Motor neuron (in vitro differentiated cells): Measurements from ENCODE around the gene TMEM219. TPM values are rescaled to one million over a fixed set of nuclear protein-coding genes. Genes with fewer than 3 reads are reported as not detected.

ENCODE experiments used
- ATAC-seq, 8 experiments: fragments of 200-7000 bp; cut with Tn5 transposase; replicated peaks in 6 of 8; 2 replicates each; pipeline ENCODE4 v1.8.0; 2021; ENCODE audit warnings: mild to moderate bottlenecking in 8 of 8, moderate library complexity in 8 of 8
- H3K27ac ChIP-seq, 2 donors: fragments of 250-450 bp; sonication (Bioruptor Pico); 2 replicates each; pipeline ENCODE4 v1.9.0; 2021; ENCODE audit warnings: antibody characterized with exemption in 2 of 2, mild to moderate bottlenecking in 2 of 2, moderate library complexity in 1 of 2
- H3K4me1 ChIP-seq, 2 donors: fragments of 250-450 bp; sonication (Bioruptor Pico); replicated peaks in 1 of 2; 2 replicates each; pipeline ENCODE4 v1.6.1; 2021; ENCODE audit warnings: antibody characterized with exemption in 2 of 2, mild to moderate bottlenecking in 2 of 2, moderate library complexity in 1 of 2
- H3K4me3 ChIP-seq, 5 donors: fragments of 250-450 bp; sonication (Bioruptor Pico); 2 replicates each; pipeline ENCODE4 v1.9.0; 2021; ENCODE audit warnings: antibody characterized with exemption in 5 of 5, mild to moderate bottlenecking in 5 of 5, moderate library complexity in 4 of 5
- WGBS, 10 experiments: fragments of 450-650 bp; shearing (Covaris generic); methylation state at CpG; one replicate each; pipeline ENCODE4 v1.0.0; 2022; 5-methylcytosine and 5-hydroxymethylcytosine counted together
- in situ Hi-C, 9 experiments: fragments of 400-800 bp; cut with MboI; loops; one replicate each; pipeline ENCODE4 v1.15.0; 2021; ENCODE audit warnings: low sequenced_read_pairs in 9 of 9, low pct_unique_long_range_greater_than_20kb in 2 of 9; ENCODE audit not compliant: unreplicated experiment in 9 of 9
- total RNA-seq, 8 experiments: library from RNA; unstranded; fragments of 300-600 nt; gene quantifications; 2 replicates each; pipeline versions ENCODE4 v1.2.3 to v1.2.4, GENCODE V29; 2022

TMEM219 gene
- total RNA-seq, 8 experiments from 2014 or later = 34.4 to 77.6 (median 56.2) TPM

GRCh38 chr16:29995324-29995910 is 33.5 kb downstream of the TMEM219 start, which contains the start of gene HIRIP3:
Gene HIRIP3, minus strand, starts transcription at chr16:29995617. Its CDS starts 12 bp downstream, at chr16:29995605.
- Histone ChIP-seq H3K4me3 (peak within 1 kb of the TSS; percentile 54 to 91 (median 73)), H3K4me1 (peaks cover 5 to 10% of the 10 kb centered on the region in 2 donors), H3K27ac (peak within 1 kb of the TSS; percentile 97 to 98)
- in situ Hi-C loops = no loop called here
- WGBS, 10 experiments = 0 to 1% (median 0%) methylated on average over 1 to 17 of the region's 53 CpGs; no CpG with 5 or more reads in 2 of the 10 experiments
- peak; percentile 53 to 78 (median 69) for ATAC-seq

DNA sequence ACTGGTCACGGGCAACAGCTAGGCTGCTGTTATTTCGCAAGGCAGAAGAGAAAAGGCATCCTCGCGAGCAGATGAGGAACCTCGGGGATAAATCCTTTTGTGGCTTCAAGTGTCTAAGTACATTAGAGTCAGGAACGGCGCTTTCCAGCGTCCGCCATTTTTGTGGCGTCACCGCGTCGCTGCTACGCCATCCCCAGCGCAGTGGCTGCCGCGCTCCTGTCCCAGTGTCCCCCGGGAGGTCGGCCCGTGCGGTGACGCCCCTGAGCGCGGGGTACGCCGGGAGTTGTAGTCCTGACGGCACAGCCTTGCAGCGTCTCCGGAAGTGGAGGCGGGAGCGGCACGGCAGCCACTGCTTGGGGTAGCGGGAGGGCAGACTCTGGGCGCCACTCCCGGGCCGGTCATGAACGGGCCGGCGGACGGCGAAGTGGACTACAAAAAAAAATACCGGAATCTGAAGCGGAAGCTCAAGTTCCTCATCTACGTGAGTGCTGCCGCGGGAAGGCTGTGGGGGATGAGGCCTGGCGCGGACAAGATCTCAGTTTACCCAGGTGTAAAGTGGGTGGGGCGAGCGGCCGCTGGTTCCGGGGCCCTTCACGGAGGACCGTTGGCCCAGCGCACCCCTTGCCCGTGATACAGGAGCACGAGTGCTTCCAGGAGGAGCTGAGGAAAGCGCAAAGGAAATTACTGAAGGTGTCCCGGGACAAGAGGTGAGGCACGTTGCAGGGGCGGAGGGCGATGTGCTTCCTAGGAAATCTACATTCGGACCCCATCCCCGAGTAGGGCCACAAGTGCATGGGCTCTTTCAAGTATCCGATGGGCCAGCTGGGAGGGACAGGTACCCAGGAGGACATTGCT is 34.3 kb downstream of the TMEM219 start, which contains the start of gene INO80E:
Gene INO80E, plus strand, starts transcription at position 331 of the 855 bp plus-strand sequence. Its CDS starts 70 bp downstream, at position 401.
- in situ Hi-C loops = no loop called here
- Histone ChIP-seq H3K27ac (peak within 1 kb of the TSS; percentile 97 to 98), H3K4me3 (peak within 1 kb of the TSS; percentile 54 to 91 (median 73)), H3K4me1 (peaks cover 5 to 10% of the 10 kb centered on the region in 2 donors)
- WGBS, 10 experiments = 0 to 3% (median 1%) methylated on average over 1 to 31 of the region's 65 CpGs; no CpG with 5 or more reads in 3 of the 10 experiments
- ATAC-seq = peak; percentile 91 to 98 (median 96)

DNA sequence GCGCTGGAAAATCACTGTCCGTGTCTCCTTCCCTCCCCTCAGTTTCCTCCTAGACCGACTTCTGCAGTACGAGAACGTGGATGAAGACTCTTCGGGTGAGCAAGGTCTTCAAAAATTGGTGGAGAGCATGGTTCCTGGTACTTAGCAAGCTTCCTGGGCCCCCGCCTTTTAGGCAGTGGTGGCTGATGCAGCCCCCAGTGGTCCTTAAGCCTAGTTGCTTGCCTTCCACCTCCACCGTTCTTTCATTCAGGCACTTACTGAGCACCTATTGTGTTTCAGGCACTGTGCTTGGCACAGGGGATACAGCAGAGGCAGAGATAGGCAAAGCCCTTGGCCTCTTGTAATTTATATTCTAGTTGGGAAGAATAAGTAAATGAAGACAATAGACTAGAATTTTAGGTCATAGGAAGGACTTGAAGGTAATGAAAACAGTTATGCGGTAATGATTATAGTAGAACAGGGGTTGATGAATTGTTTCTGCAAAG is 34.9 kb downstream of the TMEM219 start:
- in situ Hi-C loops = no loop called here
- Histone ChIP-seq H3K27ac (no peak overlapping the region), H3K4me3 (peak overlapping the region; percentile 54 to 91 (median 73)), H3K4me1 (peaks cover 5 to 10% of the 10 kb centered on the region in 2 donors)
- ATAC-seq = no peak
- WGBS, 10 experiments = 33 to 100% (median 80%) methylated on average over 1 to 2 of the region's 9 CpGs; no CpG with 5 or more reads in 2 of the 10 experiments

- peaks cover under 1 to 5% of the 10 kb centered on the region in 2 donors for H3K4me1 ChIP-seq
- in situ Hi-C loops = loop anchor here in 4 of 9 experiments (25.0 kb wide), 2 partner anchors 162 to 187 kb away; partner anchors contain the start of genes MAZ (in 3 of the 4), MVP (in 3 of the 4), PAGR1 (in 3 of the 4) and PRRT2 (in 3 of the 4)
- WGBS, 10 experiments = 80 to 100% (median 99%) methylated on average over 1 to 6 of the region's 6 CpGs; no CpG with 5 or more reads in 4 of the 10 experiments
- H3K4me3 ChIP-seq = no peak overlapping the region
- ATAC-seq = no peak
- no peak overlapping the region for H3K27ac ChIP-seq
Measured at GRCh38 chr16:29999605-30000004, 37.7 kb downstream of the TMEM219 start.

DNA sequence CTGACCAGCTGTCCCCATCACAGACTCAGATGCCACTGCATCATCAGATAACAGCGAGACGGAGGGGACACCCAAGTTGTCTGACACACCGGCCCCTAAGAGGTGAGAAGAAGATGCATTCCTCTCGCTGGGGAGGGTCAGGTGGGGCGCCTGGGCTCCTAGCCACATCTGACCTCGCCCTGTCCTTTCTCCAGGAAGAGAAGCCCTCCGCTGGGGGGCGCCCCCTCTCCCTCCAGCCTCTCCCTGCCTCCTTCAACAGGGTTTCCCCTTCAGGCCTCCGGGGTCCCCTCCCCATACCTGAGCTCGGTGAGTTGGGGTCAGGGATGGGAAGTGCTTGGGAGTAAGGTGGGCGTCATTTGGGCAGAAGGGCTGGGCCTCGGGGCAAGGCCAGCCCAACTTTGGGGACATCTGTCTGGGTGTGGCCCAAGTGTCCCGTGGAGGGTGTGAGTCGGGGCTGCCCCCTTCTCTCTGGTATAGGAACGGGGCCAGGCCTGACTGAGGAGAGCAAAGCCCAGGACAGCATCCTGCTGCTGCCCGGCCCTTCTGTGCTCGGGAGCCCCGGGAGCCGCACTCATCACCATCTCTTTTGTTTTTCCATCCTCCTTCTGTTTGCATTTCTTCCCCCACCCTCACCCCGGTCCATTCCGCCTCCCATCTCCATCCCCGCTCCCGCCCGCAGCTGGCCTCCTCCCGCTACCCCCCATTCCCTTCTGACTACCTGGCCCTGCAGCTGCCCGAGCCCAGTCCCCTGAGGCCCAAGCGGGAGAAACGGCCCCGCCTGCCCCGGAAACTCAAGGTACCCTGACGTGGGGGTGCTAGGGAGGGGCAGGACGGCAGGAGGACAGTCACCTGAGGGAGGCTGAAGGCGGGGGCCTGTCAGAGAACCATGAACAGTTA is 39.1 kb downstream of the TMEM219 start:
- ATAC-seq = no peak
- 50 to 93% (median 63%) methylated on average over 2 to 4 of the region's 33 CpGs; no CpG with 5 or more reads in 7 of the 10 experiments for WGBS, 10 experiments
- in situ Hi-C loops = loop anchor here in 4 of 9 experiments (25.0 kb wide), 2 partner anchors 164 to 189 kb away; partner anchors contain the start of genes MAZ (in 3 of the 4), MVP (in 3 of the 4), PAGR1 (in 3 of the 4) and PRRT2 (in 3 of the 4)
- H3K4me3 ChIP-seq = no peak overlapping the region
- H3K27ac ChIP-seq = no peak overlapping the region
- H3K4me1 ChIP-seq = peaks cover 0 to 2% of the 10 kb centered on the region in 2 donors

- H3K4me3 ChIP-seq = no peak overlapping the region
- whole genome bisulfite sequencing, 10 experiments = 0 to 92% (median 76%) methylated on average over 1 to 5 of the region's 19 CpGs; no CpG with 5 or more reads in 2 of the 10 experiments
- ATAC-seq = no peak
- in situ Hi-C loops = loop anchor here in 4 of 9 experiments (25.0 kb wide), 2 partner anchors 165 to 190 kb away; partner anchors contain the start of genes MAZ (in 3 of the 4), MVP (in 3 of the 4), PAGR1 (in 3 of the 4) and PRRT2 (in 3 of the 4)
- H3K4me1 ChIP-seq = no peaks in the 10 kb centered on the region
- H3K27ac ChIP-seq = no peak overlapping the region
Measured at GRCh38 chr16:30002614-30003346, 40.9 kb downstream of the TMEM219 start.

- ATAC-seq = peak in 1 of 8 experiments; percentile 16
- no peak overlapping the region for H3K27ac ChIP-seq
- in situ Hi-C loops = loop anchor here in 4 of 9 experiments (25.0 kb wide), 2 partner anchors 167 to 192 kb away; partner anchors contain the start of genes MAZ (in 3 of the 4), MVP (in 3 of the 4), PAGR1 (in 3 of the 4) and PRRT2 (in 3 of the 4)
- H3K4me1 ChIP-seq = no peaks in the 10 kb centered on the region
- no peak overlapping the region for H3K4me3 ChIP-seq
- WGBS, 10 experiments = 92 to 100% (median 100%) methylated on average over 1 to 6 of the region's 17 CpGs; no CpG with 5 or more reads in 5 of the 10 experiments
Measured at GRCh38 chr16:30003670-30004423, 42.0 kb downstream of the TMEM219 start.

GRCh38 chr16:30004424-30004776 is 42.5 kb downstream of the TMEM219 start:
- in situ Hi-C loops = loop anchor here in 4 of 9 experiments (25.0 kb wide), 2 partner anchors 167 to 192 kb away; partner anchors contain the start of genes MAZ (in 3 of the 4), MVP (in 3 of the 4), PAGR1 (in 3 of the 4) and PRRT2 (in 3 of the 4)
- no peak overlapping the region for H3K4me3 ChIP-seq
- H3K27ac ChIP-seq = no peak overlapping the region
- WGBS, 10 experiments = 67 to 96% (median 77%) methylated on average over 1 to 8 of the region's 19 CpGs; no CpG with 5 or more reads in 6 of the 10 experiments
- peak in 3 of 8 experiments; percentile 7 to 14 (median 12) for ATAC-seq
- peaks cover 2 to 3% of the 10 kb centered on the region in 2 donors for H3K4me1 ChIP-seq

DNA sequence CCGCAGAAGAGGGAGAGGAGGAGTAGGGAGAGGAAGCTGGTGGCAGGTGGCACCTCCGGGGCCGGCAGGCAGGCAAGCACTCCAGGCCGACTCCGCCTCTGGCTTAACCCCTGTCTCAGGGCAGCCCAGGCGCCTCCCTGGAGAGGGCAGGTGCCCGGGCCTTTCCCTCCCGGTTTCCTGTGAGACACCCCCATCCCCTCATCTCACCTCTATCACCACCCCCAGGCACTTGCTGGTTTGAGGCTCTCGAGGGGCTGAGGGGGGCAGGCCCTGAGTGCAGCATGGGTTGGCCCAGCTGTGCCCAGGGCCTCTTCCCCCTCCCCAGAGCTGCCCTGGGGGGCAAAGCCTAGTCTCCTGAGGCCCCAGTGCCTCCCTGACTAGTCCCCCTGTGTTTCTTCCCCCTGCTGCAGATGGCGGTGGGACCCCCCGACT is 42.9 kb downstream of the TMEM219 start:
- H3K4me3 ChIP-seq = no peak overlapping the region
- peak in 3 of 8 experiments; percentile 4 to 6 (median 6) for ATAC-seq
- H3K27ac ChIP-seq = no peak overlapping the region
- in situ Hi-C loops = loop anchor here in 4 of 9 experiments (25.0 kb wide), 2 partner anchors 168 to 193 kb away; partner anchors contain the start of genes MAZ (in 3 of the 4), MVP (in 3 of the 4), PAGR1 (in 3 of the 4) and PRRT2 (in 3 of the 4)
- peaks cover 5 to 8% of the 10 kb centered on the region in 2 donors for H3K4me1 ChIP-seq
- 78 to 100% (median 100%) methylated on average over 1 to 5 of the region's 11 CpGs; no CpG with 5 or more reads in 7 of the 10 experiments for WGBS, 10 experiments
